Measurements from ENCODE around the gene GOLGA1. TPM values are rescaled to one million over a fixed set of nuclear protein-coding genes. Genes with fewer than 3 reads are reported as not detected.

Gene GOLGA1
- total and polyA plus RNA-seq, 2 of the 13 experiments (the other 11 are each of a cell fraction or from before 2014, with no cell fraction given), result 12.7 to 15.9 TPM

- 100% methylated on average over 2 of the region's 6 CpGs for WGBS (ENCODE audit: low lambda C conversion rate)
- DNase-seq (ENCODE audit: low spot score) (no peak), FAIRE-seq (no peak), ATAC-seq (no peak)
- ChIA-PET CTCF (ENCODE audit: low intra/inter-chr PET ratio, low total read pairs) (no interaction called here), POLR2A (no interaction called here)
- H3K27me3 ChIP-seq (ENCODE audit: control insufficient read depth in 1 of 2, insufficient read depth in 2 of 2, low read length in 2 of 2), result no peaks in the 10 kb centered on the region
- no peak overlapping the region for H3K27ac ChIP-seq (ENCODE audit: extremely low read length, insufficient read depth, low read length)
- H3K4me3 ChIP-seq (replicated peaks in 1 of 3; ENCODE audit: insufficient read depth in 1 of 3, low read depth in 2 of 3, low read length in 3 of 3), result no peak overlapping the region
- intact Hi-C loops (cut with micrococcal nuclease; ENCODE audit: unreplicated experiment) (no loop called here), in situ Hi-C loops (cut with HindIII; ENCODE audit: extremely low pct_ligation_motif_present, low pct_unique_long_range_greater_than_20kb) (no loop called here)
- peaks cover 20 to 79% of the 10 kb centered on the region in 2 experiments for H3K36me3 ChIP-seq (replicated peaks in 1 of 2; ENCODE audit: control insufficient read depth in 1 of 2, insufficient read depth in 2 of 2, low read length in 2 of 2)
- H3K4me1 ChIP-seq (ENCODE audit: insufficient read depth, low read length), result peaks cover 21% of the 10 kb centered on the region
- no peak overlapping the region for H3K4me2 ChIP-seq (ENCODE audit: low read depth, low read length)
- TF ChIP-seq DMAP1 (CRISPR knock-in tag; IDR thresholded peaks at IDR 0.05) (no peak), HNRNPH1 (optimal IDR thresholded peaks at IDR 0.05; ENCODE audit: low read depth, low read length) (no peak), ZNF580 (CRISPR knock-in tag; IDR thresholded peaks at IDR 0.05; ENCODE audit: borderline replicate concordance, low read depth) (no peak)
- no peak overlapping the region for H2AFZ ChIP-seq (ENCODE audit: low read length)
- no peaks in the 10 kb centered on the region for H3K9me3 ChIP-seq (ENCODE audit: low read length)
- H4K20me1 ChIP-seq (ENCODE audit: insufficient read depth, low read length), result no peaks in the 10 kb centered on the region; the same call in 1 of the 2 replicates
- BruUV-seq (replicated peaks), result no TSS peak
- no peak overlapping the region for H3K9ac ChIP-seq (ENCODE audit: insufficient read depth, low read depth, low read length)
- H3K79me2 ChIP-seq (ENCODE audit: insufficient read depth, low read length), result peaks cover 34% of the 10 kb centered on the region
Measured at GRCh38 chr9:124875501-124875900, 65.4 kb downstream of the GOLGA1 start.

- POLR2A ChIA-PET, result no interaction called here
- Histone ChIP-seq H3K36me3 (replicated peaks in 1 of 2; ENCODE audit: control insufficient read depth in 1 of 2, insufficient read depth in 2 of 2, low read length in 2 of 2) (peaks cover 18 to 67% of the 10 kb centered on the region in 2 experiments), H3K4me1 (ENCODE audit: insufficient read depth, low read length) (peaks cover 22% of the 10 kb centered on the region), H3K27me3 (ENCODE audit: control insufficient read depth in 1 of 2, insufficient read depth in 2 of 2, low read length in 2 of 2) (no peaks in the 10 kb centered on the region; a peak in 1 of 5 replicates), H3K9me3 (ENCODE audit: low read length) (no peaks in the 10 kb centered on the region), H2AFZ (ENCODE audit: low read length) (no peak overlapping the region), H3K9ac (ENCODE audit: insufficient read depth, low read depth, low read length) (no peak overlapping the region), H3K4me3 (replicated peaks in 1 of 3; ENCODE audit: insufficient read depth in 1 of 3, low read depth in 2 of 3, low read length in 3 of 3) (no peak overlapping the region), H4K20me1 (ENCODE audit: insufficient read depth, low read length) (no peaks in the 10 kb centered on the region; the same call in 1 of the 2 replicates), H3K4me2 (ENCODE audit: low read depth, low read length) (no peak overlapping the region), H3K27ac (ENCODE audit: extremely low read length, insufficient read depth, low read length) (no peak overlapping the region), H3K79me2 (ENCODE audit: insufficient read depth, low read length) (peaks cover 50% of the 10 kb centered on the region)
- BruUV-seq (replicated peaks), result no TSS peak
- WGBS (ENCODE audit: low lambda C conversion rate), result 95% methylated on average over 14 of the region's 14 CpGs
- DNase-seq (ENCODE audit: low spot score) (no peak), FAIRE-seq (no peak), ATAC-seq (no peak)
- intact Hi-C loops (cut with micrococcal nuclease; ENCODE audit: unreplicated experiment) (no loop called here), in situ Hi-C loops (cut with HindIII; ENCODE audit: extremely low pct_ligation_motif_present, low pct_unique_long_range_greater_than_20kb) (no loop called here)
- CTCF ChIA-PET (ENCODE audit: low intra/inter-chr PET ratio, low total read pairs), result no interaction called here
- TF ChIP-seq ZNF264 (CRISPR knock-in tag; IDR thresholded peaks at IDR 0.05) (no peak), SNAPC4 (CRISPR knock-in tag; IDR thresholded peaks at IDR 0.05) (no peak), ZNF34 (CRISPR knock-in tag; IDR thresholded peaks at IDR 0.05; ENCODE audit: borderline replicate concordance) (no peak), IKZF5 (CRISPR knock-in tag; IDR thresholded peaks at IDR 0.05) (no peak), ATF4 (CRISPR knock-in tag; IDR thresholded peaks at IDR 0.05) (no peak), ZNF709 (CRISPR knock-in tag; IDR thresholded peaks at IDR 0.05) (no peak)
- TF ChIP-seq, protein P1, sequence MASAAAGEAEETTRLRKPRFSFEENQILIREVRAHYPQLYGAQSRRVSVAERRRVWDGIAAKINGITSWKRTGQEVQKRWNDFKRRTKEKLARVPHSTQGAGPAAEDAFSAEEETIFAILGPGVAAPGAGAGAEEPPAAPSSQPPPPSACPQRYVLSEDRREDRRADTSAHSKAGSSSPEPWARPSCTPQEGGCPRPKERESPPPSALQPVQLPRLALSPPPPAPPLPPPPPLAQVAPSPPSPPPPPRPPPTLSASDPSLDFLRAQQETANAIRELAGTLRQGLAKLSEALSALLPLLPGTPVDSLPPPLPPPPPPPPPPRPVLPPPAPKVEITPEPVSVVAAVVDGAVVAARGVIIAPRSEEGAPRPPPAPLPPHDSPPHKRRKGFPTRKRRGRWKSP (CRISPR knock-in tag; IDR thresholded peaks at IDR 0.05), result no peak
Measured at GRCh38 chr9:124873664-124874063, 67.2 kb downstream of the GOLGA1 start.

Data from HepG2 (cell line).